ENCODE measurements around the gene FYCO1.

Gene FYCO1

DNA sequence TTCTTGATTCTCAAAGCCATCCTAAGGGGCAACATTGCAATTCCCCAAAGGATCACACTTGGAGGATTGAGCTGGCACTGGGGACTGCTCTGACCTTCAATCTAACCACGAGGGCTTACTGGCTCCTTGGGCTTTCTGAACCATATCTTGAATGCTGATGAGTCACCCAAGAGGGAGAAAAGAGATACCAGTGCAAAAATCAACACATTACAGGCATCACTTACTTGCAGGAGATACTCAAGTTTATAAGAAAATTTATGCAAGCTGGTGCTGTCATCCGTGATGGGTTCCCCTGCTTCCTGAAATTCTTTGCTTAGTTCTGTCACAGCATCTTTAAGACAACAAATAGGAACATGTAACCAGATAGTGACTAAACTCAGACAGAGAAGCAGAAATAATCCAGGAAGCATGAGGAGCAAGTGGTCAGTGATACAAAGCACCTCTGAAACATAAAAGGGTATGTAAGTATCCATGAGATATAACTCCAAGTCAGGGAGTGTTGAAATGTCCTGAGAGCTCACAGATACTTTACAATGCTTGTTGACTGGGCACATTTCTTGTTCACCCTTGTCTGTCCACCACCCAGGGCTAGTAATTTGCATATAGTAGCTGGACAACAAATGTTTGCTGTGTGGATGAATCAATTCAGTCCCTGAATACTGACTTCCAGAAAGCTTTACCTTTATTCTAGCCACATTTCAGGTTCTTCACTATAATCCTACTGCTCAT lies 14.1 kb downstream of the FYCO1 start:
- no peak for FAIRE-seq

DNA sequence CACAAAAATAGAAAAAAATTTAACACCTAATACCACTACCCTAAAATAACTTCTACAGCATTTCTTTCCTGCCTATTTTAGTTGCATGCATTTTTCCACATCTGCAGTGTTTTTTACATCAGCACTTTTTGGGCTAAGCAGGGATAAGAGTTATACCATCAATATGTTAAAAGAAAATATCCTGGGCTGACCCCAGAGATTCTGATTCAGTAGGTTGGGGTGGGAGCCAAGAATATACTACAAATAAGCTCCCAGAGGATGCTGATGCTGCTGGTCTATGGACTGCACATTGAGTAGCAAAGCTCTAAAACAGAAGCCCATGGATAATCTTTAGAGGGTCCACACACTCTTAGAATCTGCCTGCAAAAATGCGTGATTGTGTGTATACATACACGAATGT lies 14.8 kb downstream of the FYCO1 start:
- no peak for FAIRE-seq

DNA sequence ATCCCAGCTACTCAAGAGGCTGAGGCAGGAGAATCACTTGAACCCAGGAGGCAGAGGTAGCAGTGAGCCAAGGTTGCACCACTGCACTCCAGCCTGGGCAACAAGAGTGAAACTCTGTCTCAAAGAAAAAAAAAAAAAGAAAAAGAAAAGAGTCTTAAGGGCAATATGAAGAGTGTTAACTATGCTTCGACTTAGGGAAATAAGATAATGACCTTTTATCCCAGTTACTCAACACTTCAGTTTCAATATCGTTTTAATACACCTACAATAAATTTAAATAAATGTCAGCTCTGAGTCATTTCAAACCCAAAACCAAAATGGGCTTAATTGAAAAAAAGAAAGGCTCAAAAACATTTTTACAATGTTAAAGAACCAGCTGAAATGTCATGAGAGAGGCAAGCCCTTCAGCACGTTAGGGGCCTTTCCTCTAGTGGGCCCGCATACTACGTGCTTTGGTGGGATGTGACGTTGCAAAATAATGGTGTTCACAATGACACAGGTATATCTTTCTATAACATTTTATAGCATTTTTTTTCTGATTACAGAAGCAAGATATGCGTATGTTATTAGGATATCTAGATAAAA lies 15.3 kb downstream of the FYCO1 start:
- FAIRE-seq = no peak

DNA sequence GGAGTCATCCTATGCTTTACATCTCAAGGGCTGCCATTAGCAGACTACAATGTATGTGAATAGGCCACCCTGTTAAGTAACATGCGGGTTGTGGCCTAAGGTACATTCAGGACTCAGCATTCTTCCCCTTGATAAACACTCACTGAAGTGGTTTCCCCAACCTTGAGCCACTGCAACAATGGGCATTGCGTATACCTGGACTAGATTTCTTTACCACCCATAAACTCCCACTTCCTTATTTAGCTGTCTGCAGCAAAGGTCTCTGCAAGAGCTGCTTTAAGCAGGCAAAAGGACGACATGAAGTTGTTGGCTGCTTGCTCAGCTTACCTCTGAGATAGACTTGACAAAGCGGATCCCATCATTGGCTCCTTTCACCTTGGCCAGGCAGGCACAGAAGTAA lies 16.2 kb downstream of the FYCO1 start:
- FAIRE-seq = no peak

DNA sequence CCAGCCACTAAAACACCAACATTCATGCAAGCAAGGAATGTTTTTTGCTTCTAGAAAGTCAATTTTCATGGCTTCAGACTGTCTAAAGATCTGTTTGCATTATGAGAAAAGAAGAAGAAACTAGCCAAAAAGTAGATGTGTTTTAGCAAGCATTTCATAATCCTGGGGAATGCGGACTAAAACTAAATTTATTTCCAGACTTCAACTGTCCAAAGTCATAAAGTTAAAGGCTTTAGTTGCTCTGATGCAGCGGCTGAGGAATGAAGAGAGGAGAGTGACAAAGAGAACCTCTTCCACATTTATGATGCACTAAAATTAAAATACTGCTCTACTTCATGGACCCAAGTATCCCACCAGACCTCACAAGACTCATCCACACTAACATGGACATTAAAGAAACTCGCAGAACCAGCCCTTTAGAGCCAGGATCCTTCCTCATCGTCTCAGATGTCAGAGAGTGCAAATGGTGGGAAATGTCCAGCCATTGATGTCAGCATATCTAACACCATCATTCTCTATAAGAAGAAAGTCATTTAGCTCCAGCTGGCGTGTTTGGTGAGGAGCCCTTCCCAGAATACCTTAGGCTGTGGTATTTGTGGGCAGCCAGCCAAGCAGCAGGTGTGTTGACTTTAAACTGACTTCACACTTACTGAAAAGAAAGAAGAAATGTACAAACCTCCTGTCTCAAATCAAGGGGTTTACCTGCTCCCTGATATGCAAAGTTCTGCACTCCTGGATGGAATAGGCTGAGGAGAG lies 17.4 kb downstream of the FYCO1 start:
- FAIRE-seq = no peak

DNA sequence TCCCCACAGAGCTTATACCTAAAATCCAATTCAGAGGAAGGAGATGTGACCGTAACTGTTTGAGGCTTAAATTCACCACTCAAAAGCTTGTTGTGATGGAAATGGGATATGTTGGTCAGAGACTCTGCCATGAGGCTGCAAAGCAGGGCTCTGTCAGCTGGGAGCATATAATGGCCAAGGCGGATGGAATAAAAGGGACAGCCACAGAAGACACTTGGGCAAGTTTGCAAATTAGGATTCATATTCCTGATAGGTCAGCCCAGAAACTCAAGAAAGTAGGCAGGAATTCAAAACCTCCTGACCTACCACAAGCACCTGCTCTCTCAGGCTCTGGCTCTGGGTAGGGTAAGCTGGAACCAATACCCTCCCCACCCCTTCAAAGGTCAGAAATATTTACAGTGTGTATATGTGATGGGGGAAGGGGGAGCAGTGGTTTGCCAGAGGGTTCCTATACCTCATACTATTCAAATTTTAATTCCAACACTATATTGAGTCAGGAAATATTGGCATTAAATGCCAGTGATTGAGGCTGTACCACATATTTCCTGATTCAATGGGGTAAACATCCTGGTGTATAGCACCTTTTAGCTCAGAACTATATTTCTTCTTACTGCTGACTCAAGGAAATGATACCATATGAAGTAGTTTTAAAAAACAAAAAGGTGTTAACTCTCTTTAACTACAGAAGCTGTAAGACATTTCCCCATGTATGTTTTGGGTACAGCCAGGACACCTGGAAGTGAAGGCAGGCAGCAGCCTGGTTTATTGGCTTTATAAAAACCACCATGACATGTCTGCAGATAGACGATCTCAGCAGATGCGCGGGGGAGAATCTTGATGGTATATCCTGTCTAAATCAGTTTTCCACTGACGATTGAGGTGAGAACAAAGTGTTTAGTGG lies 19.2 kb downstream of the FYCO1 start:
- no peak for FAIRE-seq

DNA sequence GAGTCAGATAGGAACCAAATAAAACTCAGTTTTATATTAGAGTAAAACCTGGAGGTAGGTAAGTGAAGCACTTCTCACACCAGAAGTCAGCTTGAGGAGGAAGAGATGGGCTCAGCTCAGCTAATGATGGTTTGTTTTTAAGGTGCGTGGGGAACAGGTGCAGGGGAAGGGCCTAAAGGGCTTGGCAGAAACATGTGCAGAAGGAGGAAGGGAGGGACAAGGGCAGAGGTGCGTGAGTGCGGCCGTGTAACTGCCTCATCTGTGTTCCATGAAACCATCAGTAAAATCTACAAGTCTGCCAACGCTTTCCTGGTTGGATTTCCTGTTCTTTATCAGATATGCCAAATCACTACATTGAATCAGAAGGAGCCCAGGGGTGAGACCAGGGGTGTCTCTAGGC lies 19.9 kb downstream of the FYCO1 start:
- FAIRE-seq = no peak

DNA sequence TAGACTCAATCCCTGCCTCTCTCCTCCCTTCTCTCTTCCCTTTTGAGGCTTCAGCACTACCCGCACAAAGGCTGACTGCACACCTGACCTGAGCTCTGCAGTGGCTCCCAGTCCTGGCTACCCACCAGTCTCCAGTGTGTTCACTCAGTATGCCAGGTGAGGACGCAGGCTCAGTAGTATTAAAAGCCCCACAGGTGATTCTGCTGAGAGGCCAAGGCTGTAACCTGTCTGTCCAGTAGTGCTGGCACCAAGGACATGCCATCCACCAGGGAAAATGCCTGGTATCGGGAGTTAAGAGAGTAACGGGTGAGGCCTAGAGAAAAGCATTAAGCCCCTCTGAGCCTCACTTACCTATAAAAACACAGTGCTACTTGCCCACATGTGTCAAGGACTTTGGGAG lies 20.9 kb downstream of the FYCO1 start:
- no peak for FAIRE-seq

DNA sequence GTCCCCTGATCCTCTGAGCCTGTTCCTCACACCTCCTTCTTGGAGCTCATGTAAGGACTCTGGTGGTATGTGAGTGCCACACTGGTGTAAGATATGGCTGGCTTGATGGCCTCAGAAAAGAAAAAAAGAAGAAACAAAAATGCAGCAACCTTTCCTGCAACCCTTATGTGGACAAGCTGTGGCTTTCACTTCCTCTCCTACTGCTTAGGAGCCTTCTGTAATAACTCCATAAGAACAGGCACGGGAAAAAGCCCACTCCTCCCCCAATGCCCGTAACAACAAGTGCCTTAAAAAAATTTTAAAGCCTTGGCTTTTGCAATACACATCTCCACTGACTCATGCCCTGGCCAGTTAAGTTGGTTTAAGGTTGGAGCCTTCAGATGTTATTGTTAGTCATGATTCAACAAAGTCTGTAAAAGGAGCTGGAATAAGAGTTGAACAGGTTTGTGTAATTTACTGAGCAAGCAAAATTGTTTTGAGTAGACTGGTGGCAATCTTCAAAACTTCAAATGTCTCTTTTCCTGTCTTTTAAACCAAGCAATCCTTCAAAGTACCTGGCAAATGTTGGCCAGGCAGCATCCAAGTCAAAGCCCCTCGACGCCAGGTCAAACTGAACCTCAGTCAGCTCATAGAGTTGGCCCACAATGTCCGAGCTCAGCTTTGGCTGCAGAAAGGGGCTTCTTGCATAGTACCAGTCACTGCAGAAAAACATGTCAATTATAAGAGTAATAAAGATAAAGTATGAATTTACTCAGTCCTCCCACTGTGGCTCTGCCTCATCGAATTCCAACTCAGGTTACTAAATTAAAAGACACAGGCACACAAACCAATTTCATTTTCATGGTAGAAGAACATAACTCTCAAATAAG lies 22.9 kb downstream of the FYCO1 start:
- FAIRE-seq = no peak

DNA sequence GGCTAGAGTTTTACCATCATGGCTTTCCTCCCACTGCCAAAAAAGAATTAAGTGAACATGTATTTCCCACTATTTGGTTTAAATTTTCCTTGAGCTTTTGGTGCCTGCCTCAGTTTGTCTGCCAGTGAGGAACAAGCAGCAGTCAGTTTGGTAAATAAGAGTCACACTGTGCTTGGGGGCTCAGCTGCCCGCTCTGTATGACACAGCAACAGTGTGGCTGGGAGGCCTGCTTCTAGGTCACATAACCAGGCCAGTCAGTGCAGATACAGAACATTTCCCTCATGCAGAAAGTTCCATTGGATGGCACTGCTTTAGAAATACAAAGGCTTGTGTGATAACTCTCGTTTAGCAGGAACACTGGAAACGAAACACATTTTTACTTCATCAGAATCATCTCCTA lies 25.7 kb downstream of the FYCO1 start:
- no peak for FAIRE-seq

DNA sequence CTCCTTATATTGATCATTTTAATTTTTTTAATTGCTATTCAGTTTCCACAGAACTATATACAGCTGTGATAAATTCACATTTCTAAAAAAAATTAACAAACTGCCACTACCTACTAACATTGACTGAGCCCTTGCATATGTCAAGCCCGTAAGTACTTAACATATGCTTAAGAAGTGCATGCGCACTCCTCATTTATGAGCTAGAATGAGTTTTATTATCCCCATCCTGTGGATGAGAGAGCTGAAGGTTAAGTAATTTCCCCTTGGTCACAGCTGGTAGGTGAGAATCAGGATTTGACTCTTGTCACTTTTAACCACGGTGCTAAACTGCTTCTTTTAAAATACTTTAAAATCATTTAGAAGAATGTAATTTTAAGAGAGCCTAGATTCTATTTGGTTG lies 26.5 kb downstream of the FYCO1 start:
- FAIRE-seq = no peak

DNA sequence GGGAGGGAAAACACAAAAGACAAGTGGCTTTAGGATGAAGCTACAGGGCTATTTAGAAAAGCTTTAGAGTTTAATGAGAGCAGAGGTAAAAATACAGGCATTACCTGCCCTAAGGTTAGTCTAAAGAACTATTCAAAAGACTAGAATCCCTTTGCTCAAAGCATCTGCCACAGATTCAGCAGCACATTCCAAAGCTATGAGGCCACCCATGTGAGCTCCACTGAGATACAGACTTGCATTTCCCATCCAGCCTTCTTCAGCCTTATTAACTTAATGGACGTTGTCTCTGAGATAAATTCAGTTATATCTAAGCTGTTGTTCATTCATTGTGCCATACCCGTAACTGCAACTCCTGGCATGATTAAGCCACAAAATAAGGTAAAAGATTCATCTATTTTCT lies 26.9 kb downstream of the FYCO1 start:
- no peak for FAIRE-seq

DNA sequence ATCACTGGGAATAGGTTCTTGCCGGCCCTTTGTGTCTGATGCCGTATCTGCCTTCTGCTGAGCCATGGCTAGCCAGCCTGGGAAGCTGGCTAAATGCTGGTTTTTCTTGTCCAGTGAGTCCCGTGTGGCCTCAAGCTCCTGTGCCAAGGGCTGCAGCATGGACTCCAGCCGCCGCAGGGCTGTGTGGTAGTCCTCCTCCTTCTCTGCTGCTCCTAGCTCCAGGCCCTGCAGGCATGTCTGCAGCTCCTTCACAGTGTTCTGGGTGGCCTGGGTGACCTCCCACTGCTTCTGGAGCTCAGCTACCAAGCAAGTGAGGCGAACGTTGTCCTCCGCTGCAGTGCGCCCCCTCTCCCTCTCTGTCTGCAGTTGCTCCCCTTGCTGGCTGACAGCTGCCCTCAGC lies 27.5 kb downstream of the FYCO1 start:
- no peak for FAIRE-seq

DNA sequence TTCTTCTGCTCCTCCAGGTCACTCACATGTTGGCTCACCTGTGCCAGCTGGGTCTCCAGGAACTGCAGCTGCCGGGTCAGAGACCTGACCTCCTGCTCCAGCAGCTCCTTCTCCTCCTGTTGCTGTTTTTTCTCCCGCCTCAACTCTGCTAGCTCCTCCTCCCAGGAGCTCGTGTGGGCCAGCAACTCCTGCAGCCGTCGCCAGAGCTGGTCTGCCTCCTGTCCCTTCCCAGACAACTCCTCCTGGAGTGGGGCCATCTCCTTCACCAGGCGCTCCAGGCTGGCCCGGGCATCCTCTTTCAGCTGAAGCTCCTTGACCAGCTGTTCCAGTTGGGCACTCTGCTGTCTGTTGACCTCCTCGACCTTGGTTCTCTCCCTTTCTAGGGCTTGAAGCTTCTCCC lies 27.9 kb downstream of the FYCO1 start:
- no peak for FAIRE-seq

DNA sequence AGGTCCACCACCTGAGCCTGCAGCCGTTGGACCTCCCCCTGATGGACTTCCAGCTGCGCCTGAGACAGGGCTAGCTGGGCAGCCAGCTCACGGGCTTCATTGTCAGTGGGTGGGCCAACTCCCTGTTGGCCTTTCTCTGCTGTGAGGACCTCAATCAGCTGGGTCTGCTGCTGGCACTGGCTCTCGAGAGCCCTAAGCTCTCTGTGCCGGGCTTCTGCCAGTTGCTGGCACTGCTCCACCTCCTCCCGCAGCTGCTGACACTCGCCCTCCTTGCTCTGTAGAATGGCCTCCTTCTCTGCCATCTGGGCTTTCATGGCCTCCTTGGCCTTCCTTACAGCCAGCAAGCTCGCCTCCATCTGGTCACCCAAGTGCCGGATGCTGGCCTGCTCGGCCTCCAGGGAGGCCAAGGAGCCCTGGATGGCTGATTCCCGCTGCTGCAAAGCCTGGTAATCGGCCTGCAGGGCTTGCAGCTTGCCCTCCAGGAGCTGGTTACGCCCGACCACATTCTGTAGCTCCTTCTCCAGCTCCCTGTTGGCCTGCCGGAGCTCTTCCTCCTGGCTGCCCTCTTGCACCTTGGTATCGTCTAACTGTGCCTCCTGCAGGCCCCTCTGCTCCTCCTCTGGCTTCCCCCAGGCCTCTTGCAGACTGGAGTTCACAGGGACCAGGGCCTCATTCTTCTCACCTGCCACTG lies 28.5 kb downstream of the FYCO1 start:
- no peak for FAIRE-seq

DNA sequence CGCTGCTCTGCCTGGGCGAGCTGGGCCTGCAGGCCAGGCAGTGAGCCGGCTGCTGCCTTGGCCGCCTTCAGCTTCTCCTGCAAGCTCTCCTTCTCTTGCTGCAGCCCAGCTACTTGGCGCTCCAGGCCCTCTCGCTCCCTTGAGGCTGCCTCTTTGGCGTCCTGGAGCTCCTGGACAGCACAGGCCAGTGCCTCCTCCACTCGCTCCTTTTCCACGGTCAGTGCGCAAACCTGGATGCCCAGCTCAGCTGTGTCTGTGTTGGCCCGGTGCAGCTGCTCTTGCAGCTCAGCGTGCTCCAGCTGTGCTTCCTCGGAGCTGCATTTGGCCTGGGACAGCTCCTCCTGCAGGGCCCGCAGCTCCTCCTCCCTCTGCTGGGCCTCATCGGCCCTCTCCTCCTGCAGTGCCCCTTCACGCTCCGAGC lies 29.2 kb downstream of the FYCO1 start:
- no peak for FAIRE-seq

DNA sequence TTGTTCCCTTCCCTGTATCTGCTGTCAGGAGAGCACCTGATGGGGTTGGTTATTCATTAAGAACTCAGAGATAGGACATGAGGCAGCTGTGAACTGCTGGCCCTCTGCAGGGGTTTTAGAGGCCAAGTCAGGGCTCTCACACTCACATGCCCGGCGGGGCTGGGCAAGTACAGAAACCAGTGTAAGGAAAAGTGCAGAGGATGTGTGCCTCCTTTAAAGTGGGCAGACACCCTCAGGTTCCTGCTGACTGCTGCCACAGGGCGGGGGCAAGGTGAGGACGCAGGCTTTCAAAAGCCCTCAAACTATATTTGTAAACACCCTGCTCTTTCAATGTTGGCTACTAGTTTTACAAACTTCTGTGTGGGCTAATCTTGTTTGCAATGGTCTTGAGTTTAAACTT lies 30.0 kb downstream of the FYCO1 start:
- no peak for FAIRE-seq

DNA sequence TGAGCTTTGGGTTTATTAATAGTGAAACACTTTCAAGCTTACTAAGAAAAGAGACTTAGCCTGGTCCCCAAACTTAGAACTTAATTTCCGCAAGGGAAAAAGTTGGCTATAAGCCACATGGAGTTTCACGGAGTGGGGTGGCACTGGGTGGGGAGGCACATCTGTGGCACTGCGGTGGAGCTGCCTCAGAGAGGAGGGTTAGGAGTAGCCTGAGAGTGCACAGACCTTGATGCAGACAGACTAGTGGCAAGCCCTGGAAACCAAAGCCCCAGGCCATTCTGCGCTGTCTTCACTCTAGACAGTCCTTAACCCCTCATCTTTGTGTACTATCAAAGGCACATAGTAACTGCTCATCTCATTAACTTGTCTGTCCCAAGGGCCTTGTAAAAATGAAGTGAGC lies 30.4 kb downstream of the FYCO1 start:
- FAIRE-seq = no peak

DNA sequence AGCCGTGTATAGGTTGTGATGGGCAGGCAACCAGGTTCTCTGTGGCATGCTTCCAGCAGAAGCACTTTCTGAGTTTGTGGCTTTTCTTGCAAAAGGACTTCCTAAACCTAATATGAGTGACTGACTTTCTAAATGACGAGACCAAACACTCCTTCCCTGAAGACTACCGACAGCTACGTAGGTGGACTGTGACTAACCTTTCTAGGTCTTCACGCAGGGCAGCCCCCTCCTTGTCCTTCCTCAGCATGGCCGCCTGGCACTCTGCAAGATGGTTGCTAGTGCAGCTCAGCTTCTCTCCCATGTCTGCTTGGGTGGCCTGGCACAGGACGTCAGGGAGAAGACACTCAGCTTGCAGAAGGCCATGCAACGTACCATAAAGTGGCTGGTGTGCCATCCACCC lies 31.5 kb downstream of the FYCO1 start:
- no peak for FAIRE-seq

DNA sequence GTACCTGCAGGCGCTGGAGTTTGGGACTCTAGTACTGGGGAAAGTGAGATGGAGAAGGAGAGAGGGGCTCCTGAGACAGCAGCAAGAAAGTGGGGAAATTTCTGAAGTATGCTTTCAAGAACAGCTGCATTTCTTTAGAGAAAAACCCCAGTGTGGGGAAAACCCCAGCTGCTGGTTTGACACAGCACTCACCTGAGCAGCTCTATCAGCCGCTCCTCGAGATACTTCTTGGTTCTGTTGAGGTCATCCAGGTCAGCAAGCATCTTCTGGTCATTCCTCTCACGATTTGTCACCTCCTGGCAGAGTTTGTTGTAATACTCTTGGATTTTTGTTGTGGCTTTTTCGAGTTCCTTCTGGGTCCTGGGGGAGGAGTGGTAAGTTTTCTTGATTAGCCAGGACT lies 33.6 kb downstream of the FYCO1 start:
- no peak for FAIRE-seq

DNA sequence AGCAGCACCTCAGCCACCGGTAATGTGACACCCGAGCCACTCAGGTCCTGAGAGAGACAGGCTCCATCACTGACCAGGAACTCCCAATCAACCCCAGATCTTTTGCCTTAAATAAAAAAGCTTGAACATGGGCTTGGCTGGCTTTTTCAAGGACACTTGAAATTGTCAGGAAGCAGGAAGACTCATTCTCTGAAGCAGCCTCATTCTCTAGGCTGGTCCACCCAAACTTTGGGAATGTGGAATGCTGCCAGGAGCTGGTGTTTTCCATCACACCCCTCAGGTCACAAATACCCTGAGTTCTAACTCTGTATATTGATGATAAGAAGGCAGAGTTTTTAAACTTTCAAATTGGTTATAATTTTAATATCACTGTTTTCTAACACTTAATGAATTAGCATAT lies 35.3 kb downstream of the FYCO1 start:
- no peak for FAIRE-seq

DNA sequence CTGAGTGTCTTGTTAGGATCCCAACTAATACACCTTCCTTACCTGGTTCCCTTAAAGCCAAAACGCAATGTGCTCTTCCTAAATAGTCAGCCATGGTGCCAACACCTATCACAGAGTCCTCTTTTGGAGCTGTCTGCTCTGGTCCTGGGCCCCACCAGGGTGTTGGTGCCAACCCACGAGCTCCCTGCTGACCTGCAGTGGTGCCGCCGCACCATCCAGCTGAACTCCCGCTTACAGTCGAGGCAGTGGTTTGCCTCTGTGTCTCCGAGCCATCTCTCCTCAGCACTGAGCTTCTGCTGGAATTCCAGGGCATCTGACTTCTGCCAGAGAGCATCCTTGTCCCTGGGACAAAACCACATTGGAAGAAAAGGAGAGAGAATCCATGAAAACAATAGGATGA lies 36.4 kb downstream of the FYCO1 start:
- no peak for FAIRE-seq
